HL-60 (cell line): ENCODE data around the gene HS3ST5.

Source experiments
- DNase-seq, 2 experiments: peaks; one replicate each; pipeline ENCODE4 v3.0.0-alpha.2; 2010 to 2020; ENCODE audit warnings: low read depth in 1 of 2, low spot score in 1 of 2
- H3K27ac ChIP-seq: fragments of 250-450 bp; sonication (Bioruptor Pico); replicated peaks from 2 replicates; pipeline ENCODE4 v1.5.1; 2020; ENCODE audit warnings: mild to moderate bottlenecking, moderate library complexity
- H3K27me3 ChIP-seq: fragments of 250-450 bp; sonication (Bioruptor Pico); 2 replicates; pipeline ENCODE4 v1.5.1; 2021; ENCODE audit warnings: mild to moderate bottlenecking, moderate library complexity; ENCODE audit not compliant: insufficient read depth, poor library complexity, severe bottlenecking
- H3K4me3 ChIP-seq: replicated peaks from 2 replicates; pipeline ENCODE4 v1.5.1; 2011; ENCODE audit warnings: mild to moderate bottlenecking, control low read depth, low read length; ENCODE audit not compliant: insufficient read depth
- GABPA ChIP-seq: IDR thresholded peaks from 2 replicates; pipeline ENCODE4 v1.6.1; 2012; ENCODE audit warnings: low read depth
- POLR2AphosphoS5 ChIP-seq: IDR thresholded peaks from 2 replicates; pipeline ENCODE4 v1.6.1; 2012; ENCODE audit warnings: low read depth
- SPI1 ChIP-seq: IDR thresholded peaks from 2 replicates; pipeline ENCODE4 v1.6.1; 2012; ENCODE audit warnings: low read depth, mild to moderate bottlenecking, borderline replicate concordance
- TF ChIP-seq, protein P1 (sequence below): IDR thresholded peaks from 2 replicates; pipeline ENCODE4 v1.6.1; 2012; ENCODE audit warnings: low read depth; ENCODE audit not compliant: insufficient replicate concordance
- TF ChIP-seq, protein P2 (sequence below): IDR thresholded peaks from one replicate; pipeline ENCODE4 v1.5.1; 2011; ENCODE audit warnings: low read length, control low read depth, inconsistent platforms; ENCODE audit not compliant: insufficient read depth

HS3ST5 gene

DNA sequence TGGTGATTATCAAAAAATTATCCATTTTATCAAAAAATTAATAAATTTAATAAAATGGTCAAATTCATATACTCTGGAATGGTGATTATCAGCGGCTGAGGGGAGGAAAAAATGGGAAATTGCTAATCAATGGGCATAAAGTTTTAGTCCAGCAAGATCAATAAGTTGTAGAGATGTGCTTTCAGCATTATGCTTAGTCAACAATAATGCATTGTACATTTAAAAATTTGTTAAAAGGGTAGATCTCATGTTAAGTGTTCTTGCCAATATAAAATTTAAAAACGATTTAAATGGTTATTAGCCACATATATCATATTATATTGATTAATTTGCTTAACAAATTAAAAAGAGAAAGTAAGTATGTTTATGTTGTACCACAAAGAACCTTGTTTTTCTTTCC lies 56.6 kb downstream of the HS3ST5 start:
- TF ChIP-seq, protein P1, sequence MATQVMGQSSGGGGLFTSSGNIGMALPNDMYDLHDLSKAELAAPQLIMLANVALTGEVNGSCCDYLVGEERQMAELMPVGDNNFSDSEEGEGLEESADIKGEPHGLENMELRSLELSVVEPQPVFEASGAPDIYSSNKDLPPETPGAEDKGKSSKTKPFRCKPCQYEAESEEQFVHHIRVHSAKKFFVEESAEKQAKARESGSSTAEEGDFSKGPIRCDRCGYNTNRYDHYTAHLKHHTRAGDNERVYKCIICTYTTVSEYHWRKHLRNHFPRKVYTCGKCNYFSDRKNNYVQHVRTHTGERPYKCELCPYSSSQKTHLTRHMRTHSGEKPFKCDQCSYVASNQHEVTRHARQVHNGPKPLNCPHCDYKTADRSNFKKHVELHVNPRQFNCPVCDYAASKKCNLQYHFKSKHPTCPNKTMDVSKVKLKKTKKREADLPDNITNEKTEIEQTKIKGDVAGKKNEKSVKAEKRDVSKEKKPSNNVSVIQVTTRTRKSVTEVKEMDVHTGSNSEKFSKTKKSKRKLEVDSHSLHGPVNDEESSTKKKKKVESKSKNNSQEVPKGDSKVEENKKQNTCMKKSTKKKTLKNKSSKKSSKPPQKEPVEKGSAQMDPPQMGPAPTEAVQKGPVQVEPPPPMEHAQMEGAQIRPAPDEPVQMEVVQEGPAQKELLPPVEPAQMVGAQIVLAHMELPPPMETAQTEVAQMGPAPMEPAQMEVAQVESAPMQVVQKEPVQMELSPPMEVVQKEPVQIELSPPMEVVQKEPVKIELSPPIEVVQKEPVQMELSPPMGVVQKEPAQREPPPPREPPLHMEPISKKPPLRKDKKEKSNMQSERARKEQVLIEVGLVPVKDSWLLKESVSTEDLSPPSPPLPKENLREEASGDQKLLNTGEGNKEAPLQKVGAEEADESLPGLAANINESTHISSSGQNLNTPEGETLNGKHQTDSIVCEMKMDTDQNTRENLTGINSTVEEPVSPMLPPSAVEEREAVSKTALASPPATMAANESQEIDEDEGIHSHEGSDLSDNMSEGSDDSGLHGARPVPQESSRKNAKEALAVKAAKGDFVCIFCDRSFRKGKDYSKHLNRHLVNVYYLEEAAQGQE = no peak
- TF ChIP-seq, protein P2, sequence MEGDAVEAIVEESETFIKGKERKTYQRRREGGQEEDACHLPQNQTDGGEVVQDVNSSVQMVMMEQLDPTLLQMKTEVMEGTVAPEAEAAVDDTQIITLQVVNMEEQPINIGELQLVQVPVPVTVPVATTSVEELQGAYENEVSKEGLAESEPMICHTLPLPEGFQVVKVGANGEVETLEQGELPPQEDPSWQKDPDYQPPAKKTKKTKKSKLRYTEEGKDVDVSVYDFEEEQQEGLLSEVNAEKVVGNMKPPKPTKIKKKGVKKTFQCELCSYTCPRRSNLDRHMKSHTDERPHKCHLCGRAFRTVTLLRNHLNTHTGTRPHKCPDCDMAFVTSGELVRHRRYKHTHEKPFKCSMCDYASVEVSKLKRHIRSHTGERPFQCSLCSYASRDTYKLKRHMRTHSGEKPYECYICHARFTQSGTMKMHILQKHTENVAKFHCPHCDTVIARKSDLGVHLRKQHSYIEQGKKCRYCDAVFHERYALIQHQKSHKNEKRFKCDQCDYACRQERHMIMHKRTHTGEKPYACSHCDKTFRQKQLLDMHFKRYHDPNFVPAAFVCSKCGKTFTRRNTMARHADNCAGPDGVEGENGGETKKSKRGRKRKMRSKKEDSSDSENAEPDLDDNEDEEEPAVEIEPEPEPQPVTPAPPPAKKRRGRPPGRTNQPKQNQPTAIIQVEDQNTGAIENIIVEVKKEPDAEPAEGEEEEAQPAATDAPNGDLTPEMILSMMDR = no peak
- TF ChIP-seq GABPA = no peak
- TF ChIP-seq POLR2AphosphoS5 = no peak
- TF ChIP-seq SPI1 = no peak
- H3K4me3 ChIP-seq = no peak overlapping the region
- H3K27me3 ChIP-seq = no peaks in the 10 kb centered on the region
- DNase-seq = no peak
- H3K27ac ChIP-seq = no peak overlapping the region

DNA sequence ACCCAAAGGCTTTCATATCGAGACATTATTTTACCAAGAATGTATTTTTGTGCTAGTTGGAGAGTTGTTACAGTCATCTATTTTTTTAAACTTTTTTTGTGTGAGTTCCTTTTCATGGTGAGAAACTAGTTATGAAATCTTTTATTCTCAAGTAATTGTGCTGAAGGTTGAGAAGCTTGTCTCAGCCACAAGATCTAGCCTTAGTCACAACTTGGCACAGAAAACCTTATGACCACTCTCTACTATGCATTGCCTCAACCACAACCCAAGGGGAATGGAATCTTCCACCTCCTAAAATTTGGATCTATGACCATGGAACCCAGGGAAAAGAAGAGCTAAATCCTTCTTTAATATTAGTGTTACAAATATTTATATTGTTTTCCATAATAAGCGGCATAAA lies 58.5 kb downstream of the HS3ST5 start:
- no peak for DNase-seq
- H3K27ac ChIP-seq = no peak overlapping the region
- TF ChIP-seq POLR2AphosphoS5 (no peak), GABPA (no peak), SPI1 (no peak)
- TF ChIP-seq, protein P2 = no peak
- TF ChIP-seq, protein P1 = no peak
- H3K27me3 ChIP-seq = no peaks in the 10 kb centered on the region
- no peak overlapping the region for H3K4me3 ChIP-seq

DNA sequence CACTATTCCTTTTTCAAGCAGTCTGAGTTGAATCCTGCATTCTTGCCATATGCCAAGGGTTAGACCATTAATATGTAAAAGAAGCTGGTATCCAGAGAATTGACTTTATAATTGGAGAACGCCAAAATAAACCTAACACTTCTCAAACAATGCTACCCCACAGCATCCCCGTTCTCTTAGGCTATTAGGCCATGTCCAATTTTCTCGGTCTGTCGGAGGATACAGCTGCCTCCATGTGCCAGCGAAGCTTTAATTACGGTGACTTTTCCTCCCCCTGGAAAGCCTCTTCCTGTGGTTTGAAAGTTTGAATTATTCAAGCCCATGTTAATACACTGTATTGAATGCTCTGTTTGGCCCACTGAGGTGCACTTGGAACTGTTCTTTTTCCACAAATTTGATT lies 60.5 kb downstream of the HS3ST5 start:
- no peak overlapping the region for H3K4me3 ChIP-seq
- DNase-seq = no peak
- no peak overlapping the region for H3K27ac ChIP-seq
- H3K27me3 ChIP-seq = no peaks in the 10 kb centered on the region
- TF ChIP-seq GABPA (no peak), POLR2AphosphoS5 (no peak), SPI1 (no peak)
- TF ChIP-seq, protein P1 = no peak
- TF ChIP-seq, protein P2 = no peak
